DMS153 treated with DMSO at 0.1 percent for 48 hours (cell line): ENCODE results near the gene ALDH3A2.
"Not testable (repeated sequence)": the region's sequence is repeated elsewhere in the genome, so short reads cannot be mapped to it uniquely, and the experiment has no call there.

Experiments
- DNase-seq: peaks from one replicate; lab custom pipeline; 2025; ENCODE audit not compliant: unreplicated experiment; lab: John Stamatoyannopoulos, UW

ALDH3A2 gene

GRCh38 chr17:19650826-19651225 lies 2.3 kb downstream of the ALDH3A2 start:
- no peak for DNase-seq

GRCh38 chr17:19651451-19652238 lies 3.1 kb downstream of the ALDH3A2 start:
- DNase-seq = no peak

- DNase-seq = no peak
These were observed 4.0 kb downstream of the ALDH3A2 start for GRCh38 chr17:19652595-19652994.

- DNase-seq = no peak
These were observed 5.9 kb downstream of the ALDH3A2 start for GRCh38 chr17:19654342-19654886.

GRCh38 chr17:19654896-19655295 lies 6.3 kb downstream of the ALDH3A2 start:
- no peak for DNase-seq

- DNase-seq = no peak
These were observed 7.8 kb downstream of the ALDH3A2 start for GRCh38 chr17:19656336-19656735.

- no peak for DNase-seq
These were observed 8.5 kb downstream of the ALDH3A2 start for GRCh38 chr17:19656851-19657581.

GRCh38 chr17:19659366-19660177 lies 11.0 kb downstream of the ALDH3A2 start:
- no peak for DNase-seq

GRCh38 chr17:19660219-19660870 lies 11.8 kb downstream of the ALDH3A2 start:
- DNase-seq = no peak

GRCh38 chr17:19661121-19661520 lies 12.6 kb downstream of the ALDH3A2 start:
- DNase-seq = no peak

- DNase-seq = no peak
These were observed 14.5 kb downstream of the ALDH3A2 start for GRCh38 chr17:19663097-19663496.

- DNase-seq = no peak
These were observed 15.7 kb downstream of the ALDH3A2 start for GRCh38 chr17:19664136-19664820.

- DNase-seq = no peak
These were observed 16.2 kb downstream of the ALDH3A2 start for GRCh38 chr17:19664821-19665181.

- DNase-seq = not testable (repeated sequence)
These were observed 21.1 kb downstream of the ALDH3A2 start for GRCh38 chr17:19669680-19670079.

- no peak for DNase-seq
These were observed 22.4 kb downstream of the ALDH3A2 start for GRCh38 chr17:19670908-19671307.

- no peak for DNase-seq
These were observed 22.9 kb downstream of the ALDH3A2 start for GRCh38 chr17:19671433-19671832.

GRCh38 chr17:19672009-19672750 lies 23.6 kb downstream of the ALDH3A2 start:
- DNase-seq = no peak

- no peak for DNase-seq
These were observed 25.1 kb downstream of the ALDH3A2 start for GRCh38 chr17:19673623-19674022.

GRCh38 chr17:19676896-19677295 lies 28.3 kb downstream of the ALDH3A2 start:
- DNase-seq = no peak
